Muscle layer of colon (tissue), 2 donors: ENCODE measurements around the gene MS4A6E.

Experiments used
- H3K27ac ChIP-seq: one replicate; pipeline ENCODE4 v1.7.0; 2013; ENCODE audit warnings: low read depth, mild to moderate bottlenecking, low read length, moderate library complexity
- H3K27me3 ChIP-seq, 2 donors: one replicate each; pipeline ENCODE4 v1.7.0; 2013; ENCODE audit warnings: low read length in 2 of 2, mild to moderate bottlenecking in 2 of 2; ENCODE audit not compliant: insufficient read depth in 2 of 2, control insufficient read depth in 1 of 2
- H3K36me3 ChIP-seq: one replicate; pipeline ENCODE4 v1.7.0; 2013; ENCODE audit warnings: mild to moderate bottlenecking, low read length; ENCODE audit not compliant: insufficient read depth
- H3K4me1 ChIP-seq: one replicate; pipeline ENCODE4 v1.7.0; 2013; ENCODE audit warnings: mild to moderate bottlenecking, low read length; ENCODE audit not compliant: insufficient read depth
- H3K4me3 ChIP-seq, 2 donors: one replicate each; pipeline ENCODE4 v1.7.0; 2013; ENCODE audit warnings: low read length in 2 of 2, low read depth in 1 of 2, mild to moderate bottlenecking in 1 of 2, moderate library complexity in 1 of 2
- H3K9ac ChIP-seq: one replicate; pipeline ENCODE4 v1.7.0; 2013; ENCODE audit warnings: low read length
- H3K9me3 ChIP-seq: one replicate; pipeline ENCODE4 v1.7.0; 2013; ENCODE audit warnings: mild to moderate bottlenecking, low read length
- donor health status: abdominal sarcoma.
- donor health status: Adenocarcinoma of cecum.

MS4A6E gene

GRCh38 chr11:60307507-60308195 is 19.4 kb upstream of the MS4A6E start:
- Histone ChIP-seq H3K4me3 (no peak overlapping the region), H3K27ac (no peak overlapping the region), H3K4me1 (no peaks in the 10 kb centered on the region), H3K9me3 (no peaks in the 10 kb centered on the region), H3K9ac (no peak overlapping the region), H3K27me3 (no peaks in the 10 kb centered on the region), H3K36me3 (no peaks in the 10 kb centered on the region)

GRCh38 chr11:60310407-60310998 is 16.6 kb upstream of the MS4A6E start:
- no peak overlapping the region for H3K9ac ChIP-seq
- H3K27ac ChIP-seq = no peak overlapping the region
- H3K36me3 ChIP-seq = no peaks in the 10 kb centered on the region
- H3K27me3 ChIP-seq = no peaks in the 10 kb centered on the region
- no peaks in the 10 kb centered on the region for H3K9me3 ChIP-seq
- no peak overlapping the region for H3K4me3 ChIP-seq
- no peaks in the 10 kb centered on the region for H3K4me1 ChIP-seq

- H3K9me3 ChIP-seq = peaks cover 4% of the 10 kb centered on the region
- H3K4me1 ChIP-seq = no peaks in the 10 kb centered on the region
- no peaks in the 10 kb centered on the region for H3K36me3 ChIP-seq
- H3K27me3 ChIP-seq = no peaks in the 10 kb centered on the region
- no peak overlapping the region for H3K4me3 ChIP-seq
- no peak overlapping the region for H3K27ac ChIP-seq
- H3K9ac ChIP-seq = no peak overlapping the region
Observed at GRCh38 chr11:60314635-60315321, 12.3 kb upstream of the MS4A6E start.

GRCh38 chr11:60315871-60316270 is 11.2 kb upstream of the MS4A6E start:
- no peak overlapping the region for H3K4me3 ChIP-seq
- H3K9me3 ChIP-seq = peaks cover 4% of the 10 kb centered on the region

GRCh38 chr11:60316317-60316716 is 10.7 kb upstream of the MS4A6E start:
- no peak overlapping the region for H3K27ac ChIP-seq
- H3K27me3 ChIP-seq = no peaks in the 10 kb centered on the region
- no peak overlapping the region for H3K4me3 ChIP-seq
- H3K4me1 ChIP-seq = no peaks in the 10 kb centered on the region
- H3K9me3 ChIP-seq = peaks cover 4% of the 10 kb centered on the region
- H3K36me3 ChIP-seq = no peaks in the 10 kb centered on the region
- H3K9ac ChIP-seq = no peak overlapping the region

More at GRCh38 chr11:60315871-60316270, 11.2 kb upstream of the MS4A6E start:
- no peak overlapping the region for H3K27ac ChIP-seq
- no peaks in the 10 kb centered on the region for H3K36me3 ChIP-seq
- H3K4me1 ChIP-seq = no peaks in the 10 kb centered on the region
- H3K9ac ChIP-seq = no peak overlapping the region
- H3K27me3 ChIP-seq = no peaks in the 10 kb centered on the region

- no peak overlapping the region for H3K9ac ChIP-seq
- no peaks in the 10 kb centered on the region for H3K27me3 ChIP-seq
- H3K4me1 ChIP-seq = no peaks in the 10 kb centered on the region
- no peak overlapping the region for H3K27ac ChIP-seq
- H3K4me3 ChIP-seq = no peak overlapping the region
- H3K36me3 ChIP-seq = no peaks in the 10 kb centered on the region
- peaks cover 4% of the 10 kb centered on the region for H3K9me3 ChIP-seq
Observed at GRCh38 chr11:60318726-60319125, 8.3 kb upstream of the MS4A6E start.

- Histone ChIP-seq H3K9ac (no peak overlapping the region), H3K36me3 (no peaks in the 10 kb centered on the region), H3K4me1 (no peaks in the 10 kb centered on the region), H3K4me3 (no peak overlapping the region), H3K27me3 (no peaks in the 10 kb centered on the region), H3K9me3 (peaks cover 4% of the 10 kb centered on the region), H3K27ac (no peak overlapping the region)
Observed at GRCh38 chr11:60321051-60321450, 6.0 kb upstream of the MS4A6E start.

- H3K27me3 ChIP-seq = no peaks in the 10 kb centered on the region
- no peaks in the 10 kb centered on the region for H3K4me1 ChIP-seq
- no peaks in the 10 kb centered on the region for H3K36me3 ChIP-seq
- no peak overlapping the region for H3K27ac ChIP-seq
- H3K4me3 ChIP-seq = no peak overlapping the region
- no peak overlapping the region for H3K9ac ChIP-seq
- H3K9me3 ChIP-seq = no peaks in the 10 kb centered on the region
Observed at GRCh38 chr11:60328460-60328859, 1.4 kb downstream of the MS4A6E start.

GRCh38 chr11:60332846-60333245 is 5.8 kb downstream of the MS4A6E start:
- Histone ChIP-seq H3K4me3 (no peak overlapping the region), H3K4me1 (no peaks in the 10 kb centered on the region), H3K27me3 (no peaks in the 10 kb centered on the region), H3K9ac (no peak overlapping the region), H3K9me3 (no peaks in the 10 kb centered on the region), H3K27ac (no peak overlapping the region), H3K36me3 (no peaks in the 10 kb centered on the region)

GRCh38 chr11:60334005-60334620 is 7.1 kb downstream of the MS4A6E start:
- Histone ChIP-seq H3K4me1 (no peaks in the 10 kb centered on the region), H3K9me3 (no peaks in the 10 kb centered on the region), H3K9ac (no peak overlapping the region), H3K36me3 (no peaks in the 10 kb centered on the region), H3K27me3 (no peaks in the 10 kb centered on the region), H3K27ac (no peak overlapping the region), H3K4me3 (no peak overlapping the region)

GRCh38 chr11:60336767-60337391 is 9.8 kb downstream of the MS4A6E start:
- Histone ChIP-seq H3K9ac (no peak overlapping the region), H3K36me3 (no peaks in the 10 kb centered on the region), H3K27ac (no peak overlapping the region), H3K4me3 (no peak overlapping the region), H3K4me1 (no peaks in the 10 kb centered on the region), H3K27me3 (no peaks in the 10 kb centered on the region), H3K9me3 (no peaks in the 10 kb centered on the region)
